ENCODE measurements around the gene LILRB4.

GRCh38 chr19:54620464-54620863 is 42.3 kb upstream of the LILRB4 start:
- TF ChIP-seq CTCF (IDR thresholded peaks at IDR 0.05) (no peak), EZH2 (IDR thresholded peaks at IDR 0.05) (no peak)
